Upper lobe of left lung (tissue), 4 donors: ENCODE measurements around the gene SHOC2.

Experiments
- CTCF ChIP-seq, 6 experiments: fragments of 450-650 bp in 4 of 6; fragments of 200-600 bp in 2 of 6; sonication (generic) in 2 of 6; IDR thresholded peaks; one replicate each; pipeline ENCODE4 v1.5.1; 2016 to 2019; ENCODE audit warnings: antibody characterized with exemption in 6 of 6
- EP300 ChIP-seq, 4 donors: sonication (generic); formaldehyde crosslinking; IDR thresholded peaks; one replicate each; pipeline ENCODE4 v1.5.1; 2017; ENCODE audit warnings: antibody characterized with exemption in 4 of 4, control low read depth in 2 of 4
- POLR2A ChIP-seq, 4 donors: fragments of 450-650 bp; IDR thresholded peaks; one replicate each; pipeline ENCODE4 v1.5.1; 2016 to 2017; ENCODE audit warnings: antibody characterized with exemption in 4 of 4, mild to moderate bottlenecking in 2 of 4
- POLR2AphosphoS5 ChIP-seq, 2 donors: sonication (generic); formaldehyde crosslinking; IDR thresholded peaks; one replicate each; pipeline ENCODE4 v1.5.1; 2017; ENCODE audit warnings: antibody characterized with exemption in 2 of 2

GRCh38 chr10:110996256-110996655, 76.9 kb downstream of the SHOC2 start:
- TF ChIP-seq CTCF (IDR thresholded peaks at IDR 0.05) (no peak), POLR2A (IDR thresholded peaks at IDR 0.05) (no peak), EP300 (IDR thresholded peaks at IDR 0.05) (no peak), POLR2AphosphoS5 (IDR thresholded peaks at IDR 0.05) (no peak)
